Subcutaneous abdominal adipose tissue (tissue), 5 donors: ENCODE results near the gene TPST1.
A peak's percentile ranks its signal among the peaks of the same experiment; 100 is the strongest.
"Not testable (repeated sequence)": the region's sequence is repeated elsewhere in the genome, so short reads cannot be mapped to it uniquely, and the experiment has no call there.

Experiments used
- H3K27ac ChIP-seq: one replicate; pipeline ENCODE4 v1.7.0; 2013; ENCODE audit warnings: low read depth, mild to moderate bottlenecking, inconsistent platforms, low read length, moderate library complexity
- H3K27me3 ChIP-seq, 5 donors: one replicate each; pipeline ENCODE4 v1.7.0; 2013; ENCODE audit warnings: low read length in 5 of 5, inconsistent platforms in 1 of 5; ENCODE audit not compliant: control insufficient read depth in 5 of 5, insufficient read depth in 4 of 5
- H3K36me3 ChIP-seq, 5 donors: one replicate each; pipeline ENCODE4 v1.7.0; 2013; ENCODE audit warnings: low read length in 5 of 5; ENCODE audit not compliant: control insufficient read depth in 5 of 5, insufficient read depth in 5 of 5
- H3K4me1 ChIP-seq, 5 donors: one replicate each; pipeline ENCODE4 v1.7.0; 2013; ENCODE audit warnings: low read length in 5 of 5, mild to moderate bottlenecking in 3 of 5, moderate library complexity in 1 of 5; ENCODE audit not compliant: control insufficient read depth in 5 of 5, insufficient read depth in 5 of 5
- H3K4me3 ChIP-seq, 5 donors: one replicate each; pipeline ENCODE4 v1.7.0; 2013; ENCODE audit warnings: low read length in 5 of 5, low read depth in 1 of 5
- H3K9ac ChIP-seq, 5 donors: one replicate each; pipeline ENCODE4 v1.7.0; 2013; ENCODE audit warnings: low read length in 5 of 5, mild to moderate bottlenecking in 4 of 5, moderate library complexity in 3 of 5
- H3K9me3 ChIP-seq, 5 donors: one replicate each; pipeline ENCODE4 v1.7.0; 2013; ENCODE audit warnings: low read length in 5 of 5; ENCODE audit not compliant: control insufficient read depth in 5 of 5
- donor health status: healthy.
- donor health status: healthy.
- donor health status: healthy.
- donor health status: healthy.
- donor health status: healthy.

The TPST1 gene

DNA sequence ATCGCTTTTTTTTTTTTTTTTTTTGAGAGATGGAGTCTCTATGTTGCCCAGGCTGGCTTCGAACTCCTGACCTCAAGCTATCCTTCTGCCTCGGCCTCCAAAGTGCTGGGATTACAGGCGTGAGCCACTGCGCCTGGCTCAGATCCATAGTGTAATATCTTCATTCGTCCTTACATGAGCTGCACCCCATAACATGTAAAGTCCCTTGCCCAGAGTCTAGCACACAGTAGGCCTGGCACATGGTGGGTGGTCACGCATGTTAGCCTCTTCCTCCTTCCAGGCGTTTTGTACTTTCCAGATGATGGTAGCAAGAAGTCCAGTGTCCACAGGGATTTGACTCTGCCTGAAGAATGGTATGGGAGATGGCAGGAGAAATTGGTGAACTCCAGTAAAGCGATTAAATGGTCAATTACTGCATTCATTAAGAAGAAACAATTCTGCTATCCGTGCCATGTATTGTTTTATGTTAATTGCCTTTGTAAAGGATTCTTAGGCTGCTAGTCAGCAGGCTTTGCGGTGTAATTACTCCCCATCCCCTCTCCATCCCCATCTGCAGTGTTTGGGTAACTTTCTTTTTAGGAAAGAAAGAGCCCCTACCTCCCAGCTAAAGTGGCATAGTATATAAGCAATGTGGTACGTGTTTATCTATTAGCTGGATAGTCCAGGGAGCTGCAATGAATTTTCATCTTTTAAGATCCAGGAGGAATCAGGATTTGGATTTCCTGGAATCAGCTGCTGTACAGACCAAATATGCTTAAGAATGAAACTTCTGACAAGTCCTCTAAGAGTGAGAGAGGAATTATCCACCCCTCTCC is 1.2 kb downstream of the TPST1 start:
- Histone ChIP-seq H3K9ac (peak overlapping the region; percentile 63 to 87 (median 76)), H3K4me3 (peak overlapping the region; percentile 64 to 92 (median 86)), H3K27ac (peak overlapping the region; percentile 67)

DNA sequence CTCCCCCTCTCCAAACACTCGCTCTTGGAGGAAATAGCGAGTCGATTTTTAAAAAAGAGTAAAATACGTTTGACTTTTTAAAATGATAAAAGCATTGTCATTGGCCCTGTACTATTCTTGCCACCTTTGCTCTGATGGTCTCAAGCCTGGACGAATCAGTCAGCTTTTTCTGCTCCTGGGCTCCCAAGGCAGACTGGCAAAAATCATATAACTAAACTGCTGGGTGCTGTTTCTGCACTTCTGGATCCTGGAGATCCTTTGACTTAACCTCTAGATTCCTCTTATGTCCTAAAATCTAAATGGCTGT is 1.8 kb downstream of the TPST1 start:
- Histone ChIP-seq H3K9me3 (no peaks in the 10 kb centered on the region), H3K36me3 (peaks cover 0 to 3% (median 0%) of the 10 kb centered on the region in 5 donors), H3K4me3 (peak overlapping the region in 4 of 5 donors; percentile 64 to 92 (median 84)), H3K27ac (peak overlapping the region; percentile 67), H3K27me3 (peaks cover 0 to 8% (median 4%) of the 10 kb centered on the region in 5 donors), H3K9ac (peak overlapping the region in 2 of 5 donors; percentile 12 to 87), H3K4me1 (peaks cover 0 to 32% (median 25%) of the 10 kb centered on the region in 5 donors)

More for the DNA sequence above, 1.2 kb downstream of the TPST1 start:
- Histone ChIP-seq H3K9me3 (no peaks in the 10 kb centered on the region), H3K36me3 (peaks cover 0 to 3% (median 0%) of the 10 kb centered on the region in 5 donors), H3K4me1 (peaks cover 0 to 32% (median 25%) of the 10 kb centered on the region in 5 donors), H3K27me3 (peaks cover 0 to 8% (median 4%) of the 10 kb centered on the region in 5 donors)

DNA sequence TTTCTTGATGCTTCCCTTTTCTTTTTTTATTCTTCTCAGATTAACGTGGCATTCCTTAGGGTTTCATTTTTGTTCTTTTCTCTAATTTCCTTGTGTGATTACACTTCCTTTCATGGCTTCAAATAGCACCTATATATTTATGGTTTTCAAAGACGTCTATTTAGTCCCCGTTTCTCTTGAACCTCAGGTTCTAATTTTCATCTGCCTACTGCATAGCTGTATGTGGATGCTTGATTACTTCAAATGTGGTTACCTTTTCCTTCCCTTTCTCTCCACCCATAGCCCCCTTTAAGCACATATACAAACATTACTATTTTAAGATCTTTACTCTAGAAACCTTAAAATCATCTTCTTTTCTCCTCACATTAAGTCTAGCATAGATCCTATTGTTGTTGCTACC is 2.4 kb downstream of the TPST1 start:
- Histone ChIP-seq H3K9me3 (no peaks in the 10 kb centered on the region), H3K4me1 (peaks cover 0 to 32% (median 25%) of the 10 kb centered on the region in 5 donors), H3K9ac (no peak overlapping the region), H3K27ac (peak overlapping the region; percentile 67), H3K4me3 (peak overlapping the region in 2 of 5 donors; percentile 29 to 80), H3K36me3 (peaks cover 0 to 3% (median 0%) of the 10 kb centered on the region in 5 donors), H3K27me3 (peaks cover 0 to 8% (median 4%) of the 10 kb centered on the region in 5 donors)

DNA sequence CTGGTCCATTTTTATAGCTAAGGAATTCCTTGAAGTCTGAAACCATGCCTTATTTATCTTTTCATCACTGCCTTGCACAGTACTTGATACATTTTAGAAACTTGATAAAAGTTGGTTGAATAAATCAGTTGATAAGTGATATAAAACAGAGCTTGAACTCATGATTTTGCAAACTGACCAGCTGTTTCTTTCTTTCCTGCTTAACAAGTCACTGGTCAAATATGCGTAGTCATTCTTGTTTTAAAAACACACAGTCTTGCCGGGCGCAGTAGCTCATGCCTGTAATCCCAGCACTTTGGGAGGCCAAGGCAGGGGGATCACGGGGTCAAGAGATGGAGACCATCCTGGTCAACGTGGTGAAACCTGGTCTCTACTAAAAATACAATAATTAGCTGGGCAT is 6.3 kb downstream of the TPST1 start:
- H3K4me3 ChIP-seq = no peak overlapping the region

DNA sequence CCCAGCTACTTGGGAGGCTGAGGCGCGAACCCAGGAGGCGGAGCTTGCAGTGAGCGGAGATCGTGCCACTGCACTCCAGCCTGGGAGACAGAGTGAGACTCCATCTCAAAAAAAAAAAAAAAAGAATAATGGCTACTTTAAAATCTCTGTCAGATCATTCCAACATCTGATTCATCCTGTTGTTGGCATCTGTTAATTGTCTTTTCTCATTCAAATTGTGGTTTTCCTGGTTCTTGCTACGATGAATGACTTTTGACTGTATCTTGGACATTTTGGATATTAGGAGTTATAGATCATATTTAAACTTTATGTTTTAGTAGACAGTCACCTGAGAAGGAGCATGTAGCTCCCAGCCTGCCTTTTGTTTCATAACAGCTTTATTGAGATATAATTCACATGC is 8.5 kb downstream of the TPST1 start:
- H3K27ac ChIP-seq = no peak overlapping the region
- H3K9ac ChIP-seq = no peak overlapping the region
- no peaks in the 10 kb centered on the region for H3K27me3 ChIP-seq
- no peaks in the 10 kb centered on the region for H3K4me1 ChIP-seq
- peaks cover 0 to 3% (median 0%) of the 10 kb centered on the region in 5 donors for H3K36me3 ChIP-seq
- no peaks in the 10 kb centered on the region for H3K9me3 ChIP-seq
- no peak overlapping the region for H3K4me3 ChIP-seq

More for the DNA sequence above, 6.3 kb downstream of the TPST1 start:
- no peaks in the 10 kb centered on the region for H3K27me3 ChIP-seq
- H3K27ac ChIP-seq = no peak overlapping the region
- H3K36me3 ChIP-seq = peaks cover 0 to 3% (median 0%) of the 10 kb centered on the region in 5 donors
- H3K9ac ChIP-seq = no peak overlapping the region
- H3K9me3 ChIP-seq = no peaks in the 10 kb centered on the region
- peaks cover 0 to 18% (median 5%) of the 10 kb centered on the region in 5 donors for H3K4me1 ChIP-seq

DNA sequence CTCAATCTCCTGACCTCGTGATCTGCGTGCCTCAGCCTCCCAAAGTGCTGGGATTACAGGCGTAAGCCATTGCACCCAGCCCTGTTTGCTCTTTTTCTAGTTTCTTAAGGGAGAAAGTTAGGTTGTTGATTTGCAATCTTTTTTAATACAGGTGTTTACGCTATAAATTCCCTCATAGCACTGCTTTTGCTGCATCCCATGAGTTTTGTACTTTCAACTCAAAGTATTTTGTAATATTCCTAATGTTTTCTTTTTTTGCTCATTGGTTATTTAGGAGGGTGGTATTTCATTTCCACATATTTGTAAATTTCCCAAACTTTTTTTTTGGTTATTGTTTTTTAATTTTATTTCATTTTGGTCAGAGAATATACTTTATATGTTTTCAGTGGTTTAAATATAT is 11.6 kb downstream of the TPST1 start:
- H3K9me3 ChIP-seq = no peaks in the 10 kb centered on the region
- no peak overlapping the region for H3K9ac ChIP-seq
- H3K4me3 ChIP-seq = no peak overlapping the region
- no peaks in the 10 kb centered on the region for H3K4me1 ChIP-seq
- H3K27ac ChIP-seq = no peak overlapping the region
- no peaks in the 10 kb centered on the region for H3K27me3 ChIP-seq
- no peaks in the 10 kb centered on the region for H3K36me3 ChIP-seq

DNA sequence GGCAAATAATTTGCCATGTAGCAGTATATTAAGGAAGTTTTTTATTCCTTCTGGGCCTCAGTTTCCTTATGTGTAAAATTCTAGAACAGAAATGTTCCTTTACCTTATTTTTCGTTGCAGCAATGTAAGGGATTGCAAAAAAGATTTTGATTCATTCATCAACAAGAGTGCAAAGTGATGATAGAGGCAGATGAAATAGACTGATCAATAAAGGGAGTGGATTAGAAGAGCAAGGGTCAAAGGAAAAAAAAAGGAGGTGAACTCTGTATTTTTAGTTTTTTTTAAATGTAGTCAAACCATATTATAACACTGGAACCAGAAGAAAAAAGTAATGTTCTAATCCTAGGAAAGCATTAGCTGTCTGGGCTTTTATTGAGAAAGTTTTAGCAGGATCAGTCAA is 14.7 kb downstream of the TPST1 start:
- H3K9ac ChIP-seq = no peak overlapping the region

DNA sequence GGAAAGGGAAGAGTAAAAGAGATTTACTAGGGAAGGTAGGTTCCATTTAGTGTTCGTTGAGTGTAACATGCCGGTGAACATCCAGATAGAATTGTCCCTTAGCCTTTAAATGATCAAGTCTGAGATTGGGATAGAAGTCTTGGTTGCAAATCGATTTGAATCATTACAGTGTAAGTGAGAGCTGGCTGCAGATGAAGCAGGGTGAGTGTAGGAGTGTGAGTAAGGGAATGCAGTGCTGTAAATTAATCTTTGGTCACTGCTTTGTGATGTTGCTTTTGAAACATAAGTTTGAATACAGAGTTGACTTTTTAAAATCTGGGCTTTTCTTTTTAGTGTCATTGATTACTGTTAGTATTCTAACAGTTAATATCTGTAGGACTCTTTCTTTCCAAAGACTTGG is 16.3 kb downstream of the TPST1 start:
- Histone ChIP-seq H3K9me3 (no peaks in the 10 kb centered on the region), H3K9ac (no peak overlapping the region), H3K4me1 (peaks cover 0 to 5% (median 0%) of the 10 kb centered on the region in 5 donors), H3K36me3 (no peaks in the 10 kb centered on the region), H3K27me3 (no peaks in the 10 kb centered on the region), H3K27ac (no peak overlapping the region), H3K4me3 (no peak overlapping the region)

More for the DNA sequence above, 14.7 kb downstream of the TPST1 start:
- H3K27ac ChIP-seq = no peak overlapping the region
- peaks cover 0 to 5% (median 0%) of the 10 kb centered on the region in 5 donors for H3K4me1 ChIP-seq
- no peak overlapping the region for H3K4me3 ChIP-seq
- H3K9me3 ChIP-seq = no peaks in the 10 kb centered on the region
- no peaks in the 10 kb centered on the region for H3K36me3 ChIP-seq
- H3K27me3 ChIP-seq = no peaks in the 10 kb centered on the region

DNA sequence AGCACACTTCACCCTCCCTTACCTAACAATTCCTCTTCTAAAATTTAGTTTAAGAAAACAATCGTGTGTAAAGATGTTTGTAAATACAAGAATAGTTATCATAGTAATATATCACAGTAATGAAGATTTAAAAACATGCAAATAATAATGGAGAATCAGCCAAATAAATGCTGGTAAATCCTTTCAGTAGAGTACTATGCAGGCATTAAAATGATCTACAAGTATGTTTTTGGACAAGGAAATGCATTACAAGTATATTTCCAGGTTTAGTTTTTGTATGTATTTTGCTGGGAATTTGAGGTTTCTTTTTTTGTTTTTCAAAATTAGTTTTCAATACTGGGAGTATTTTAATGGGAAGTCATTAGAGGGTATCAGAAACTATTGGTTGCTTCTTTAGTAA is 22.7 kb downstream of the TPST1 start:
- Histone ChIP-seq H3K27ac (no peak overlapping the region), H3K9ac (no peak overlapping the region), H3K9me3 (peaks cover 0 to 9% (median 0%) of the 10 kb centered on the region in 5 donors), H3K4me1 (peaks cover 0 to 5% (median 0%) of the 10 kb centered on the region in 5 donors), H3K27me3 (no peaks in the 10 kb centered on the region), H3K36me3 (no peaks in the 10 kb centered on the region), H3K4me3 (no peak overlapping the region)

DNA sequence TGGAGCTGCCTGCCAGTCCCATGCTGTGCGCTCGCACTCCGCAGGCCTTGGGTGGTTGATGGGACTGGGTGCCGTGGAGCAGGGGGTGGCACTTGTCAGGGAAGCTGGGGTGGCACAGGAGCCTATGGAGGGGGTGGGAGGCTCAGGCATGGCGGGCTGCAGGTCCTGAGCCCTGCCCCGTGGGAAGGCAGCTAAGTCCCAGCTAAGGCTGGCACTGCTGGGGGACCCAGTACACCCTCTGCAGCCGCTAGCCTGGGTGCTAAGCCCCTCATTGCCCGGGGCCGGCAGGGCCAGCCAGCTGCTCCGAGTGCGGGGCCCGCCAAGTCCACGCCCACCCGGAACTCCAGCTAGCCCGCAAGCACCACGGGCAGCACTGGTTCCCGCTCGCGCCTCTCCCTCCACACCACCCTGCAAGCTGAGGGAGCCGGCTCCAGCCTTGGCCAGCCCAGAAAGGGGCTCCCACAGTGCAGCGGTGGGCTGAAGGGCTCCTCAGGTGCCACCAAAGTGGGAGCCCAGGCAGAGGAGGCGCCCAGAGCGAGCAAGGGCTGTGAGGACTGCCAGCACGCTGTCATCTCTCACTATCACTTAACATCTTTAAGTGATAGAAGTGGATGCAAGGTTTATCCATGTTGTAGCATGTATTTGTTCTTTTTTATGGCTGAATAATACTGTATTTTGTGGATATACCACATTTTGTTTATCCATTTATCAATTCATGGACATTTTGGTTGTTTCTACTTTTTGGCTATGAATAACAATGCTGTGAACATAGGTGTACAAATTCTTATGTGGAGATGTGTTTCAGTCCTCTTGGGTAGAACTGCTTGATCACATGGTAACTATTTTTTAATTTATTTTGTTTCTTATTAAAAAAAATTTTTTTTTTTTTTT is 26.4 kb downstream of the TPST1 start:
- H3K27ac ChIP-seq, H3K36me3 ChIP-seq, H3K9ac ChIP-seq, H3K27me3 ChIP-seq, H3K4me3 ChIP-seq, H3K4me1 ChIP-seq, H3K9me3 ChIP-seq: not testable (repeated sequence)
